T-helper 1 cell treated with Interleukin-12 subunit alpha and Interleukin-12 subunit beta and Interleukin-4 antibody, amounts not matched to agents 30 μg/mL and 1 μg/mL, for 36 hours (primary cell): ENCODE results near the gene SNRPE.
A peak's percentile ranks its signal among the peaks of the same experiment; 100 is the strongest.

ENCODE experiments used
- H3K27ac Mint-ChIP-seq: one replicate; pipeline ENCODE4 v1.8.0; 2021; ENCODE audit warnings: mild to moderate bottlenecking, mixed read lengths
- H3K27me3 Mint-ChIP-seq: one replicate; pipeline ENCODE4 v1.8.0; 2021; ENCODE audit warnings: low read depth, mixed read lengths
- H3K36me3 Mint-ChIP-seq: one replicate; pipeline ENCODE4 v1.8.0; 2021; ENCODE audit warnings: low read depth, mixed read lengths
- H3K4me1 Mint-ChIP-seq: one replicate; pipeline ENCODE4 v1.8.0; 2021; ENCODE audit warnings: low read depth, mixed read lengths
- H3K4me3 Mint-ChIP-seq: one replicate; pipeline ENCODE4 v1.8.0; 2021; ENCODE audit warnings: mild to moderate bottlenecking, moderate library complexity, mixed read lengths
- H3K9me3 Mint-ChIP-seq: one replicate; pipeline ENCODE4 v1.8.0; 2021; ENCODE audit warnings: mixed read lengths

The SNRPE gene

GRCh38 chr1:203858975-203859374 lies 2.4 kb upstream of the SNRPE start:
- Mint-ChIP-seq H3K27me3 (no peaks in the 10 kb centered on the region), H3K4me1 (peaks cover 19% of the 10 kb centered on the region), H3K27ac (no peak overlapping the region), H3K36me3 (peaks cover 14% of the 10 kb centered on the region), H3K4me3 (no peak overlapping the region), H3K9me3 (no peaks in the 10 kb centered on the region)

GRCh38 chr1:203860396-203861025 lies 888 bp upstream of the SNRPE start:
- H3K9me3 Mint-ChIP-seq = no peaks in the 10 kb centered on the region
- no peaks in the 10 kb centered on the region for H3K27me3 Mint-ChIP-seq
- peak overlapping the region; percentile 99 for H3K4me3 Mint-ChIP-seq
- peaks cover 20% of the 10 kb centered on the region for H3K36me3 Mint-ChIP-seq
- peaks cover 19% of the 10 kb centered on the region for H3K4me1 Mint-ChIP-seq
- peak overlapping the region; percentile 95 for H3K27ac Mint-ChIP-seq

- Mint-ChIP-seq H3K4me1 (peaks cover 3% of the 10 kb centered on the region), H3K9me3 (no peaks in the 10 kb centered on the region), H3K4me3 (no peak overlapping the region), H3K36me3 (peaks cover 32% of the 10 kb centered on the region), H3K27me3 (no peaks in the 10 kb centered on the region), H3K27ac (no peak overlapping the region)
These were observed 6.4 kb downstream of the SNRPE start for GRCh38 chr1:203867802-203868201.

GRCh38 chr1:203870245-203870644 lies 8.8 kb downstream of the SNRPE start:
- Mint-ChIP-seq H3K9me3 (no peaks in the 10 kb centered on the region), H3K4me3 (no peak overlapping the region), H3K27ac (no peak overlapping the region), H3K36me3 (peaks cover 29% of the 10 kb centered on the region), H3K4me1 (no peaks in the 10 kb centered on the region), H3K27me3 (no peaks in the 10 kb centered on the region)

GRCh38 chr1:203871114-203871880 lies 9.9 kb downstream of the SNRPE start:
- H3K4me1 Mint-ChIP-seq = no peaks in the 10 kb centered on the region
- no peaks in the 10 kb centered on the region for H3K9me3 Mint-ChIP-seq
- H3K27me3 Mint-ChIP-seq = no peaks in the 10 kb centered on the region
- H3K27ac Mint-ChIP-seq = no peak overlapping the region
- H3K36me3 Mint-ChIP-seq = peaks cover 32% of the 10 kb centered on the region
- no peak overlapping the region for H3K4me3 Mint-ChIP-seq

GRCh38 chr1:203873094-203873493 lies 11.7 kb downstream of the SNRPE start:
- H3K4me3 Mint-ChIP-seq = no peak overlapping the region
- no peak overlapping the region for H3K27ac Mint-ChIP-seq
- peaks cover 30% of the 10 kb centered on the region for H3K36me3 Mint-ChIP-seq
- H3K27me3 Mint-ChIP-seq = no peaks in the 10 kb centered on the region
- no peaks in the 10 kb centered on the region for H3K4me1 Mint-ChIP-seq
- H3K9me3 Mint-ChIP-seq = no peaks in the 10 kb centered on the region

GRCh38 chr1:203878422-203878821 lies 17.0 kb downstream of the SNRPE start:
- no peaks in the 10 kb centered on the region for H3K27me3 Mint-ChIP-seq
- no peak overlapping the region for H3K27ac Mint-ChIP-seq
- H3K9me3 Mint-ChIP-seq = no peaks in the 10 kb centered on the region
- peaks cover 25% of the 10 kb centered on the region for H3K36me3 Mint-ChIP-seq
- H3K4me1 Mint-ChIP-seq = no peaks in the 10 kb centered on the region
- H3K4me3 Mint-ChIP-seq = no peak overlapping the region

- no peaks in the 10 kb centered on the region for H3K27me3 Mint-ChIP-seq
- no peak overlapping the region for H3K4me3 Mint-ChIP-seq
- no peaks in the 10 kb centered on the region for H3K9me3 Mint-ChIP-seq
- no peak overlapping the region for H3K27ac Mint-ChIP-seq
- peaks cover 18% of the 10 kb centered on the region for H3K36me3 Mint-ChIP-seq
- H3K4me1 Mint-ChIP-seq = no peaks in the 10 kb centered on the region
These were observed 19.2 kb downstream of the SNRPE start for GRCh38 chr1:203880606-203881005.

- peaks cover 6% of the 10 kb centered on the region for H3K9me3 Mint-ChIP-seq
- H3K4me1 Mint-ChIP-seq = no peaks in the 10 kb centered on the region
- no peaks in the 10 kb centered on the region for H3K27me3 Mint-ChIP-seq
- H3K4me3 Mint-ChIP-seq = no peak overlapping the region
- H3K36me3 Mint-ChIP-seq = peaks cover 3% of the 10 kb centered on the region
- no peak overlapping the region for H3K27ac Mint-ChIP-seq
These were observed 27.4 kb downstream of the SNRPE start for GRCh38 chr1:203888807-203889251.

- Mint-ChIP-seq H3K27ac (no peak overlapping the region), H3K4me1 (no peaks in the 10 kb centered on the region), H3K36me3 (peaks cover 5% of the 10 kb centered on the region), H3K4me3 (no peak overlapping the region), H3K9me3 (peaks cover 20% of the 10 kb centered on the region), H3K27me3 (no peaks in the 10 kb centered on the region)
These were observed 30.6 kb downstream of the SNRPE start for GRCh38 chr1:203891950-203892349.

- peaks cover 3% of the 10 kb centered on the region for H3K36me3 Mint-ChIP-seq
- no peak overlapping the region for H3K4me3 Mint-ChIP-seq
- H3K27ac Mint-ChIP-seq = no peak overlapping the region
- no peaks in the 10 kb centered on the region for H3K4me1 Mint-ChIP-seq
- peaks cover 16% of the 10 kb centered on the region for H3K9me3 Mint-ChIP-seq
- no peaks in the 10 kb centered on the region for H3K27me3 Mint-ChIP-seq
These were observed 37.3 kb downstream of the SNRPE start for GRCh38 chr1:203898458-203899352.

GRCh38 chr1:203899353-203899716 lies 37.9 kb downstream of the SNRPE start:
- peaks cover 9% of the 10 kb centered on the region for H3K9me3 Mint-ChIP-seq
- H3K4me1 Mint-ChIP-seq = no peaks in the 10 kb centered on the region
- H3K4me3 Mint-ChIP-seq = no peak overlapping the region
- H3K36me3 Mint-ChIP-seq = peaks cover 2% of the 10 kb centered on the region
- no peaks in the 10 kb centered on the region for H3K27me3 Mint-ChIP-seq
- H3K27ac Mint-ChIP-seq = no peak overlapping the region

GRCh38 chr1:203899869-203900714 lies 38.7 kb downstream of the SNRPE start:
- Mint-ChIP-seq H3K4me3 (no peak overlapping the region), H3K9me3 (peaks cover 5% of the 10 kb centered on the region), H3K27ac (no peak overlapping the region), H3K4me1 (no peaks in the 10 kb centered on the region), H3K27me3 (no peaks in the 10 kb centered on the region), H3K36me3 (no peaks in the 10 kb centered on the region)

GRCh38 chr1:203901581-203901980 lies 40.2 kb downstream of the SNRPE start:
- no peaks in the 10 kb centered on the region for H3K27me3 Mint-ChIP-seq
- no peaks in the 10 kb centered on the region for H3K4me1 Mint-ChIP-seq
- H3K36me3 Mint-ChIP-seq = no peaks in the 10 kb centered on the region
- no peak overlapping the region for H3K27ac Mint-ChIP-seq
- no peaks in the 10 kb centered on the region for H3K9me3 Mint-ChIP-seq
- no peak overlapping the region for H3K4me3 Mint-ChIP-seq
